Karpas-422 (cell line): ENCODE results near the gene SNAPIN. TPM values are rescaled to one million over a fixed set of nuclear protein-coding genes. Genes with fewer than 3 reads are reported as not detected.

ENCODE experiments used
- DNase-seq: peaks from one replicate; pipeline ENCODE4 v3.0.0-alpha.2; 2015
- H2AFZ ChIP-seq: fragments of 200-600 bp; sonication (generic); 2 replicates; pipeline ENCODE4 v1.6.1; 2014; ENCODE audit warnings: antibody characterized with exemption, low read length, mixed read lengths
- H3K27ac ChIP-seq: fragments of 200-600 bp; sonication (generic); 2 replicates; pipeline ENCODE4 v1.5.1; 2014; ENCODE audit warnings: mild to moderate bottlenecking, low read length, moderate library complexity
- H3K27me3 ChIP-seq: fragments of 200-600 bp; sonication (generic); 2 replicates; pipeline ENCODE4 v1.6.1; 2014; ENCODE audit warnings: low read length, mixed read lengths
- H3K36me3 ChIP-seq: fragments of 200-600 bp; sonication (generic); 2 replicates; pipeline ENCODE4 v1.6.1; 2014; ENCODE audit warnings: low read length, mixed read lengths; ENCODE audit not compliant: insufficient read depth
- H3K4me1 ChIP-seq: fragments of 200-600 bp; sonication (generic); 2 replicates; pipeline ENCODE4 v1.6.1; 2014; ENCODE audit warnings: mild to moderate bottlenecking, low read length, mixed read lengths
- H3K4me2 ChIP-seq: fragments of 200-600 bp; sonication (generic); 2 replicates; pipeline ENCODE4 v1.6.1; 2014; ENCODE audit warnings: low read length, low read depth, mild to moderate bottlenecking; ENCODE audit not compliant: poor library complexity, severe bottlenecking
- H3K4me3 ChIP-seq: fragments of 200-600 bp; sonication (generic); 2 replicates; pipeline ENCODE4 v1.5.1; 2014; ENCODE audit warnings: mild to moderate bottlenecking, antibody characterized with exemption, low read length, mixed read lengths
- H3K79me2 ChIP-seq: fragments of 200-600 bp; sonication (generic); 2 replicates; pipeline ENCODE4 v1.6.1; 2014; ENCODE audit warnings: mild to moderate bottlenecking, low read length, mixed read lengths
- H3K9ac ChIP-seq: fragments of 200-600 bp; sonication (generic); 2 replicates; pipeline ENCODE4 v1.6.0; 2014; ENCODE audit warnings: low read length
- H3K9me2 ChIP-seq: fragments of 200-600 bp; sonication (generic), shearing (Covaris generic); replicated peaks from 2 replicates; pipeline ENCODE4 v1.6.0; 2014; ENCODE audit warnings: mild to moderate bottlenecking, low read length, moderate library complexity; ENCODE audit not compliant: insufficient read depth
- H3K9me3 ChIP-seq: fragments of 300-700, 200-600 bp; sonication (generic); 2 replicates; pipeline ENCODE4 v1.6.1; 2014; ENCODE audit warnings: low read length, mixed read lengths
- H4K20me1 ChIP-seq: fragments of 200-600 bp; sonication (generic); 2 replicates; pipeline ENCODE4 v1.6.1; 2014; ENCODE audit warnings: mild to moderate bottlenecking, antibody characterized with exemption, low read length, low read depth; ENCODE audit not compliant: insufficient read depth
- total RNA-seq: library from RNA; depleted of rRNA; stranded (reverse); fragments of >200 nt; shearing (Covaris generic); gene quantifications from 2 replicates; pipeline ENCODE4 v1.2.3, GENCODE V29; 2014; ENCODE audit warnings: low replicate concordance

SNAPIN gene
- total RNA-seq, 1 experiment from 2014 or later = 54.3 TPM

- Histone ChIP-seq H2AFZ (no peak overlapping the region), H3K9ac (no peak overlapping the region), H3K9me3 (no peaks in the 10 kb centered on the region), H4K20me1 (0 out of 2 replicates have a peak, but pooled peaks cover 4% of the 10 kb centered on the region), H3K4me1 (no peaks in the 10 kb centered on the region), H3K9me2 (no peaks in the 10 kb centered on the region), H3K27ac (no peak overlapping the region), H3K27me3 (no peaks in the 10 kb centered on the region), H3K79me2 (no peaks in the 10 kb centered on the region), H3K36me3 (peaks cover 38% of the 10 kb centered on the region), H3K4me2 (no peak overlapping the region), H3K4me3 (no peak overlapping the region)
- DNase-seq = no peak
These were observed 11.7 kb upstream of the SNAPIN start for GRCh38 chr1:153646672-153647345.

- Histone ChIP-seq H3K27ac (no peak overlapping the region), H3K27me3 (no peaks in the 10 kb centered on the region), H3K4me1 (no peaks in the 10 kb centered on the region), H3K79me2 (no peaks in the 10 kb centered on the region), H4K20me1 (no peaks in the 10 kb centered on the region), H3K4me2 (no peak overlapping the region), H3K9ac (no peak overlapping the region), H3K36me3 (peaks cover 34% of the 10 kb centered on the region), H3K4me3 (no peak overlapping the region), H2AFZ (no peak overlapping the region), H3K9me3 (no peaks in the 10 kb centered on the region), H3K9me2 (no peaks in the 10 kb centered on the region)
- no peak for DNase-seq
These were observed 11.2 kb upstream of the SNAPIN start for GRCh38 chr1:153647346-153647714.

GRCh38 chr1:153648000-153648643 is 10.4 kb upstream of the SNAPIN start:
- no peaks in the 10 kb centered on the region for H3K9me2 ChIP-seq
- DNase-seq = no peak
- H2AFZ ChIP-seq = no peak overlapping the region
- no peaks in the 10 kb centered on the region for H3K9me3 ChIP-seq
- no peak overlapping the region for H3K27ac ChIP-seq
- H3K79me2 ChIP-seq = no peaks in the 10 kb centered on the region
- no peaks in the 10 kb centered on the region for H4K20me1 ChIP-seq
- H3K36me3 ChIP-seq = peaks cover 26% of the 10 kb centered on the region
- H3K9ac ChIP-seq = no peak overlapping the region
- H3K4me3 ChIP-seq = no peak overlapping the region
- no peaks in the 10 kb centered on the region for H3K4me1 ChIP-seq
- no peaks in the 10 kb centered on the region for H3K27me3 ChIP-seq
- H3K4me2 ChIP-seq = no peak overlapping the region

- H3K9ac ChIP-seq = no peak overlapping the region
- no peaks in the 10 kb centered on the region for H3K9me2 ChIP-seq
- no peak overlapping the region for H2AFZ ChIP-seq
- no peak overlapping the region for H3K27ac ChIP-seq
- no peaks in the 10 kb centered on the region for H4K20me1 ChIP-seq
- H3K4me2 ChIP-seq = no peak overlapping the region
- no peaks in the 10 kb centered on the region for H3K79me2 ChIP-seq
- H3K9me3 ChIP-seq = no peaks in the 10 kb centered on the region
- H3K4me3 ChIP-seq = no peak overlapping the region
- DNase-seq = no peak
- H3K27me3 ChIP-seq = no peaks in the 10 kb centered on the region
- H3K4me1 ChIP-seq = no peaks in the 10 kb centered on the region
- H3K36me3 ChIP-seq = peaks cover 15% of the 10 kb centered on the region; the same call in 1 of the 2 replicates
These were observed 9.2 kb upstream of the SNAPIN start for GRCh38 chr1:153649137-153649862.

- Histone ChIP-seq H2AFZ (no peak overlapping the region), H3K36me3 (peaks cover 9% of the 10 kb centered on the region; the same call in 1 of the 2 replicates), H3K9me3 (no peaks in the 10 kb centered on the region), H3K4me2 (no peak overlapping the region), H3K79me2 (no peaks in the 10 kb centered on the region), H3K4me3 (no peak overlapping the region), H4K20me1 (no peaks in the 10 kb centered on the region), H3K27me3 (no peaks in the 10 kb centered on the region), H3K4me1 (no peaks in the 10 kb centered on the region), H3K9me2 (no peaks in the 10 kb centered on the region), H3K9ac (no peak overlapping the region), H3K27ac (no peak overlapping the region)
- DNase-seq = no peak
These were observed 8.7 kb upstream of the SNAPIN start for GRCh38 chr1:153649863-153650235.

- Histone ChIP-seq H3K9me2 (no peaks in the 10 kb centered on the region), H3K36me3 (no peaks in the 10 kb centered on the region), H3K27me3 (no peaks in the 10 kb centered on the region), H3K4me3 (no peak overlapping the region), H3K9me3 (no peaks in the 10 kb centered on the region), H3K4me2 (no peak overlapping the region), H3K79me2 (no peaks in the 10 kb centered on the region), H3K27ac (no peak overlapping the region), H4K20me1 (no peaks in the 10 kb centered on the region), H3K9ac (no peak overlapping the region), H2AFZ (no peak overlapping the region), H3K4me1 (no peaks in the 10 kb centered on the region)
- DNase-seq = no peak
These were observed 6.7 kb upstream of the SNAPIN start for GRCh38 chr1:153651771-153652170.

GRCh38 chr1:153652805-153653500 is 5.5 kb upstream of the SNAPIN start:
- H3K9me3 ChIP-seq = no peaks in the 10 kb centered on the region
- no peaks in the 10 kb centered on the region for H3K36me3 ChIP-seq
- no peak overlapping the region for H3K27ac ChIP-seq
- H3K4me3 ChIP-seq = no peak overlapping the region
- H4K20me1 ChIP-seq = no peaks in the 10 kb centered on the region
- H3K27me3 ChIP-seq = no peaks in the 10 kb centered on the region
- DNase-seq = no peak
- H3K79me2 ChIP-seq = no peaks in the 10 kb centered on the region
- no peaks in the 10 kb centered on the region for H3K9me2 ChIP-seq
- H3K9ac ChIP-seq = no peak overlapping the region
- H2AFZ ChIP-seq = no peak overlapping the region
- H3K4me2 ChIP-seq = no peak overlapping the region
- peaks cover 3% of the 10 kb centered on the region for H3K4me1 ChIP-seq

GRCh38 chr1:153655333-153655732 is 3.2 kb upstream of the SNAPIN start:
- no peaks in the 10 kb centered on the region for H3K36me3 ChIP-seq
- H3K27ac ChIP-seq = no peak overlapping the region
- peaks cover 4% of the 10 kb centered on the region; the same call in 1 of the 2 replicates for H4K20me1 ChIP-seq
- H3K4me2 ChIP-seq = no peak overlapping the region
- H3K9me3 ChIP-seq = no peaks in the 10 kb centered on the region
- no peak for DNase-seq
- H3K4me1 ChIP-seq = peaks cover 17% of the 10 kb centered on the region
- no peaks in the 10 kb centered on the region for H3K9me2 ChIP-seq
- H3K27me3 ChIP-seq = no peaks in the 10 kb centered on the region
- no peak overlapping the region for H2AFZ ChIP-seq
- H3K79me2 ChIP-seq = peaks cover 13% of the 10 kb centered on the region
- H3K4me3 ChIP-seq = no peak overlapping the region
- H3K9ac ChIP-seq = no peak overlapping the region
